Stomach (tissue), 4 donors: ENCODE measurements around the gene DOK6.

ENCODE experiments used
- EP300 ChIP-seq: sonication (generic); formaldehyde crosslinking; IDR thresholded peaks from one replicate; pipeline ENCODE4 v1.6.1; 2017; ENCODE audit warnings: antibody characterized with exemption
- POLR2A ChIP-seq, 4 donors: fragments of 450-650 bp; IDR thresholded peaks; one replicate each; pipeline ENCODE4 v1.6.1; 2016; ENCODE audit warnings: antibody characterized with exemption in 4 of 4, control low read depth in 2 of 4, mild to moderate bottlenecking in 1 of 4, moderate library complexity in 1 of 4
- POLR2AphosphoS5 ChIP-seq, 3 donors: sonication (generic); formaldehyde crosslinking; IDR thresholded peaks; one replicate each; pipeline ENCODE4 v1.6.1; 2016; ENCODE audit warnings: antibody characterized with exemption in 3 of 3
- TF ChIP-seq, protein P1 (sequence below), 7 experiments: fragments of 450-650 bp in 4 of 7; fragments of 200-600 bp in 3 of 7; sonication (generic) in 3 of 7; IDR thresholded peaks; one replicate each; pipeline ENCODE4 v1.5.1; 2016 to 2019; ENCODE audit warnings: antibody characterized with exemption in 7 of 7, control low read depth in 2 of 7, mild to moderate bottlenecking in 1 of 7

DNA sequence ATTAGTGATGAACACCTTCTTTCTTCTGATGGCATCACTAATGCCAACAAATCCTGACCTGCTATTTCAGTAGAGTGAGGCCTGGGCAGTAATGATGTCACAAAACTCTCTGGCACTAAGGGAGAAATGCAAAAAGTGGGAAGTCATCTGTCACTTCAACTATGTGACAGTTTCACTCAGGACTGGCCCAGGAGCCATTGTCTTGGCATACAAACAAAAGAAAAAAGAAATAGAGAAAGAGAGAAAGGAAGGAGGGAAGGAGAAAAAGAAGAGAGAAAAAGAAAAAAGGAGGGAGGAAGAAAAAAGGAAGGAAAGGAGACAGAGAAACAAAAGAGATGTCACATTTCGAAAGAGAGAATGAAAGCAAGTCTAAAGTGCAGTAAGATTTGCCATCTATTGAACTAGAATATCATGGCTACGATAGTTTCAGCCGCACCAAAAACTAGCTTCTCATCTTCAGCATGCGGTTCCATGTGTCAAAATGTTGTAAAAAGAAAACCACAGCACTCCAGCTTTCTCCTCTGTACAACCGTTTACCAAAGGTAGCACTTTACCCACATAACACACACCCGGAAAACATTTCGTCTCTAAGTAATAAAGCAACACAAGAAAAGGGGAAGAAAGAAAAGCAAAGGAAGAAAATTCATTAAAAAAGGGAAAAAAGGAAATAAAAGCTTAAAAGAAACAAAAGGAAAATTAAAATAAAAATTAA is 496.9 kb downstream of the DOK6 start:
- TF ChIP-seq, protein P1, sequence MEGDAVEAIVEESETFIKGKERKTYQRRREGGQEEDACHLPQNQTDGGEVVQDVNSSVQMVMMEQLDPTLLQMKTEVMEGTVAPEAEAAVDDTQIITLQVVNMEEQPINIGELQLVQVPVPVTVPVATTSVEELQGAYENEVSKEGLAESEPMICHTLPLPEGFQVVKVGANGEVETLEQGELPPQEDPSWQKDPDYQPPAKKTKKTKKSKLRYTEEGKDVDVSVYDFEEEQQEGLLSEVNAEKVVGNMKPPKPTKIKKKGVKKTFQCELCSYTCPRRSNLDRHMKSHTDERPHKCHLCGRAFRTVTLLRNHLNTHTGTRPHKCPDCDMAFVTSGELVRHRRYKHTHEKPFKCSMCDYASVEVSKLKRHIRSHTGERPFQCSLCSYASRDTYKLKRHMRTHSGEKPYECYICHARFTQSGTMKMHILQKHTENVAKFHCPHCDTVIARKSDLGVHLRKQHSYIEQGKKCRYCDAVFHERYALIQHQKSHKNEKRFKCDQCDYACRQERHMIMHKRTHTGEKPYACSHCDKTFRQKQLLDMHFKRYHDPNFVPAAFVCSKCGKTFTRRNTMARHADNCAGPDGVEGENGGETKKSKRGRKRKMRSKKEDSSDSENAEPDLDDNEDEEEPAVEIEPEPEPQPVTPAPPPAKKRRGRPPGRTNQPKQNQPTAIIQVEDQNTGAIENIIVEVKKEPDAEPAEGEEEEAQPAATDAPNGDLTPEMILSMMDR (IDR thresholded peaks at IDR 0.05) = no peak
- no peak for TF ChIP-seq EP300
- no peak for TF ChIP-seq POLR2AphosphoS5 (IDR thresholded peaks at IDR 0.05)
- no peak for TF ChIP-seq POLR2A (IDR thresholded peaks at IDR 0.05)
